ENCODE results near the gene MARK4. TPM values are rescaled to one million over a fixed set of nuclear protein-coding genes. Genes with fewer than 3 reads are reported as not detected.
"Not testable (repeated sequence)": the region's sequence is repeated elsewhere in the genome, so short reads cannot be mapped to it uniquely, and the experiment has no call there.

Gene MARK4
- polyA plus RNA-seq (ENCODE audit: insufficient read length in 3 of 3) = 10 to 100 TPM; 38.3 to 41.9 (median 39.6) TPM

DNA sequence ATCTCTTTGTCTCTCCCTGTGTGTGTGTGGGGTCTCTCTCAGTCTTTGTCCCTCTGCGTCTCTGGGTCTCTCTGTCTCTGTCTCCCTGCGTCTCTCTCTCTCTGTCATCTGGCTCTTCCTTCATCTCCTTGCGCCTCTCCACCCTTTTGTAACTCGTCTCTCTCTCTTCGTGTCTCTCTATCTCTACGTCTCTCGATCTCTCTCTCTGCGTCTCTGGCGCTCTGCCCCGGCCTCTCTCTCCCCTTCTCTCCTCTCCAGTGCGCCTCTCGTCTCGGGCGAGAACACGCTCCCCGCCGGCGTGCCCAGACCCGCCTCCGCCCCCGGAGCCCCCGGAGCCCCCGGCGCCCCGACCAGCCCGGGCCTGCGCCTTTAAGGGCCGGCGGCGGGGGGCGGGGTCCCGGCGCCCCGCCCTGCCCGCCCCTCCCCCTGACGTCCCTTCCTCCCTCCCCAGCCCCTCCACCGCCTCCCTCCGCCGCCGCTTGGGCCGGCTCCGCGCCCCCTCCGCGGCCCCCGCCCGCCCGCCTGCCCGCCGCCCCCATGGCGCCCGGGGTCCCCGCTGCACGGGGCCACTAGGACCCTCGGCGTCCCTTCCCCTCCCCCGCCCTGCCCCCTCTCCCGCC lies at the start of gene MARK4:
Gene MARK4 (plus strand): TSS at position 440 of the 620 bp plus-strand sequence. CDS start 318 bp downstream, outside the sequence.
- no peak for DNase-seq (ENCODE audit: low read depth in 3 of 3, low spot score in 2 of 3)

DNA sequence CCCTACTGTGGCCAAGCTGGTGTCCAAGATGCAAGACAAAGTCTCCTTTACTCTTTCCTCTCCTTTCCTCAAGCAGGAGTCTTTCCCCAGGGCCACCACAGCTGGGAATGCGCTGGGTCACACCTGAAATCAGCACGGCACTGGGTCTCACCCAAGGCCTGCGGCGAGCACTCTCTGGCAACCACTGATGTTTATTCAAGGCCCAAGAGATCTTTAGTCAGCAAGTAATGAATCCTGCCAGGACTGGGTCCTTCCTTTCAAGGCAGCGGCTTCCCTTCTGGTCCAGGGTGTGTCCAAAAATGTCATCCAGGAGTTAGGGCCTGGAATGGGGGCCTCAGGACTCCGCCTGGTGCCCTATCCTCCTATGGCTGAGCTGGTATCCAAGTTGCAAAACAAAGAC lies 48.4 kb upstream of the MARK4 start:
- DNase-seq (ENCODE audit: low read depth in 3 of 3, low spot score in 2 of 3) = no peak

DNA sequence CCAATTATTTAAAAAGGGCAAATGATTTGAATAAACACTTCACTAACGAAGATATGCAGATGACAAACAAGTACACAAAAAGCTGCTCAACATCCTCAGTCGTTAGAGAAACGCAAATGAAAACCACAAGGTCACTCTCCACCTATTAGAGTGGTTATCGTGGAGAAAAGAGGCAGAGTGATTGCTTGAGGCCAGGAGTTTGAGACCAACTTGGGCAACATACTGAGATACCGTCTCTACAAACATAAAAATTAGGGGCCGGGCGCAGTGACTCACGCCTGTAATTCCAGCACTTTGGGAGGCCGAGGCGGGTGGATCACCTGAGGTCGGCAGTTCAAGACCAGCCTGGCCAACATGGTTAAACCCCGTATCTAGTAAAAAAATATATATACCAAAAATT lies 45.3 kb upstream of the MARK4 start:
- no peak for DNase-seq (ENCODE audit: low read depth in 3 of 3, low spot score in 2 of 3)

DNA sequence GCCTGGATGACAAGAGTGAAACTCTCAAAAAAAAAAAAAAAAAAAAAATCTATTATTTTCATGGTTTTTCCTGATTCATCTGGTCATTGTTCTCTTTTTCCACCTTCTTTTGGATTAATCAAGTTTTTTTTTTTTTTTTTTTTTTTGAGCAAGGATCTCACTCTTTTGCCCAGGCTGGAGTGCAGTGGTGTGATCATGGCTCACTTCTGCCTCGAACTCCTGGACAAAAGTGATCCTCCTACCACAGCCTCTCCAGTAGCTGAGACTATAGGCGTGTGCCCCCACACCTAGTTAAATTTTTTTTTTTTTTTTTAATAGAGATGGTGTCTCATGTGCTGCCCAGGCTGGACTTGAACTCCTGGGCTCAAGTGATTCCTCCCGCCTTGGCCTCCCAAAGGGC lies 44.7 kb upstream of the MARK4 start:
- no peak for DNase-seq (ENCODE audit: low read depth in 3 of 3, low spot score in 2 of 3)

DNA sequence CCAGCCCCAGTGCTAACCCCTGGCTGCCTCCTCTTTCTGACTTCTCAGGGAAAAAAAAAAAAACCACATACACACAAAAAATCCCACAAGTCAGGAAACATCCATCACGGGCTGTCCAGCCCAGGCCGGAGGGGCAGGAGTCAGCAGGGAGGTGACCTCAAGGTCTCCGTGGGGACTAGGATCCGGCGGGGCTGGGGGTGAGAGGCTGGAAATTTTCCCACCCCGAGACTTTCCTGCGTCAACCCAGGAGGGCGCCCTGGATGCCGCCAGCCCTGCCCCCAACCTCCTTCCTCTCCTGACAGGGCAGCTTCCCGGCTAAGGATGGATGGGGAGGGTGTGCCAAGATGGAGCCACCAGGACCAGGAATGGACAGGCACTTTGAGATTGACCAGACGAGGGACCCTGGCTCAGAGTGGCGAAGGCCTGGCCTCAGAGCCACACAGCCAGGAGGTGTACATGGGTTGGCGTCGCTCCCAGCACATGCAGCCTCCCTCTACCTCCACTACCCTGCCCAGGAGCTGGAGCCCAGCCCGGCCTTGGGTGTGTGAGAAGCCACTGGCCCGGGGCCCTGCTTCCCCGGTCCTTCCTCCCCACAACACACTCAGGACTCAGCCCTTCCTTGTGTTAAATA lies 39.2 kb upstream of the MARK4 start:
- DNase-seq (ENCODE audit: low read depth in 3 of 3, low spot score in 2 of 3) = no peak

GRCh38 chr19:45213031-45213430 lies 38.0 kb upstream of the MARK4 start:
- DNase-seq (ENCODE audit: low read depth in 3 of 3, low spot score in 2 of 3) = no peak

GRCh38 chr19:45215391-45216191 lies 35.5 kb upstream of the MARK4 start:
- no peak for DNase-seq (ENCODE audit: low read depth in 3 of 3, low spot score in 2 of 3)

DNA sequence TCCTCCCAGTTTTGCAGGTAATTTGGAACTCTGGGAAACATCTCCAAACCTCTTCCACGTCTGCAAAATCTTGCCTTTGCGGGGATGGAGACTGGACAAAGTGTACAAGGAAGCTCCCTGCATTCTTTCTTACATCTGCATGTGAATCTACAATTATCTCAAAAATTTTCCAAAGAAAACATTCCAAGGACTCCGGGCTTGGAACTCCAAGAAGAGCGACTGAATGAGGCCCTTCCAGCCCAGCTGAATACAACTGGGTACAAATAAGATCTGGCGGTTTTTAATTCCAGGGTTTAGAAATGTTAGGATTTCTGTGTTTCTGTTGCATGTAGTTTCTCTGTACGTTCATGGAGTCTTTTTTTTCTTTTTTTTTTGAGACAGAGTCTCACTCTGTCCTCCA lies 34.4 kb upstream of the MARK4 start:
- no peak for DNase-seq (ENCODE audit: low read depth in 3 of 3, low spot score in 2 of 3)

DNA sequence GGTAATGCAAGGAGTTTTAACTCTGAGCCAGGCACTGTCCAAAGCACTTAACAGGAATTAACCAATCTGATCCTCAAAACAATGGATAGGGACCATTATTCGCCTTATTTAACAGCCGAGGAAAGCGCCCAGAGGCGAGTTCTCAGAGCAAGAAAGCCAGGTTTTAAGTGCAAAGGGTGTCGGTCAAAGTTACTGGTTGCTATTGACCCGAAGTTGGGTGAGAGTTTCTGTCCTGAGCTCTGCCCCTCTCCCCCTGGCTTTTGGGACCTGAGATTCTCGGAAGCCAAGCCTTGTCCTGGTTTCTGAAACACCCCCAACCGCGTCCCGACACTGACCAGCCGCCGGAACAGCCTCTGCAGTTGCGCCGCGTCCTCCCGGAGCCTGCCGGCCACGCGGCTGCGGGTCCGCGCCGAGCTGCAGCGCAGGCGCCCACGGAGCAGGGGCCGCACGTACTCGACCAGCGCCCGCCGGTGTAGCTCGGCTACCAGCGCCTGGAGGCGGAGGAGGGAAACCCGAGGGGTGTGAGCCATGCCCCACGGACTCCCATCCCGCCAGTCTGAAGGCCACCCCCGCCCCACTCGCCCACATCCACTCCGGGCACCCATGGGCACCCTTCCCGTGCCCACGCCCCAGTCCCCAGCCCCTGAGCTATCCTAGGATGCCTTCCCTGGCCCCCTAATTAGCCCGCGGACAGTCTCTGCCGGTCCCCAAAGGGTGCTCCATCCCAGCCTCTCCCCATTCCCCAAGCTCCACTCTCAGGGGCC lies 33.7 kb upstream of the MARK4 start:
- no peak for DNase-seq (ENCODE audit: low read depth in 3 of 3, low spot score in 2 of 3)

DNA sequence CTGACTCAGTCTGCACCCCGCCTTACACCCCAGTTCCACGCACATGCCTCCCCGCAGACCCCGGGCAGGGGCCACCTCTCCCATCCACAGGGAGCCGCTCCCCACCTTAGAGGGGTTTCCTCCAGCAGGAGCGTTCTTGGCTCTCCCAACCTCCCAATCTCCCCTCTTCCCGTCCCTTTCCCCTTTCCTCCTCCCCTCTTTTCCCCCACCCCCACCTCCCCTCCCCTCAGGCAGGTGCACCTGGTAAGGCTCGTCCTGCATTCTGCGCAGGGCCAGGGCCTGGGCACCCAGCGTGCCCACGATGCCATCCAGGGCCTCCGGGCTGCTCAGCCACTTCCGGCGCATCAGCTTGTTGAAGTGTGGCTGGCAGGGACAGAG lies 33.1 kb upstream of the MARK4 start:
- DNase-seq (ENCODE audit: low read depth in 3 of 3, low spot score in 2 of 3) = no peak

GRCh38 chr19:45218426-45218825 lies 32.6 kb upstream of the MARK4 start:
- no peak for DNase-seq (ENCODE audit: low read depth in 3 of 3, low spot score in 2 of 3)

- DNase-seq (ENCODE audit: low read depth in 3 of 3, low spot score in 2 of 3) = no peak
Observed at GRCh38 chr19:45218911-45219743, 31.9 kb upstream of the MARK4 start.

DNA sequence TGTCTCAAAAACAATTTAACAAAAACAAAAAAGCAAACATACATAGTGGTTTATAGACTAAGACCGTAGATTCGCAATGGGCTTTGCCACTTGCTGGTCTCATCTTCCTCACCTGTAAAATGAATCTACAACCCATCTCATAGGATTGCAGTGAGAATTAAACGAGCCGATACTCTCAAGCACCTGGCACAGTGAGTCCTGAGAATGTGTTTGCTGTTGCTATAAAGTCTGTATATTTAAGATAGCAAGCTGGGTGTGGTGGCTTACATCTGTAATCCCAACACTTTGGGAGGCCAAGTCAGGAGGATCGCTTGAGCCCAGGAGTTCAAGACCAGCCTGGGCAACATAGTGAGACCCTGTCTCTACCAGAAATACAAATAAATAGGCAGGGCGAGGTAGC lies 28.3 kb upstream of the MARK4 start:
- DNase-seq (ENCODE audit: low read depth in 3 of 3, low spot score in 2 of 3) = no peak

DNA sequence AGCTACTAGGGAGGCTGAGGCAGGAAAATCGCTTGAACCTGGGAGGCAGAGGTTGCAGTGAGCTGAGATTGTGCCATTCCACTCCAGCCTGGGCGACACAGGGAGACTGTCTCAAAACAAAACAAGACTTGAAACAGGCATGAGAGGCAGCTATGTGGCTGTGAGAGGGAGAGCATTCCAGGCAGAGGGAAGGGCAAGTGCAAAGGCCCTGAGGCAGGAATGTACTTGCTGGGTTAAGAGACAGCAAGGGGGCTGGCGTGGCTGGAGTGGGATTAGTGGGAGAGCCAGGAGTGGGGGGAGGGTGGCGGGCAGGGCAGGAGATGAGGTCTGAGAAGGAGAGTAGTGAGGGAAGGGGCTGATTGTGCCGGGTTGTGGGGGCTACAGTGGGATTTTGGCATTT lies 27.2 kb upstream of the MARK4 start:
- no peak for DNase-seq (ENCODE audit: low read depth in 3 of 3, low spot score in 2 of 3)

DNA sequence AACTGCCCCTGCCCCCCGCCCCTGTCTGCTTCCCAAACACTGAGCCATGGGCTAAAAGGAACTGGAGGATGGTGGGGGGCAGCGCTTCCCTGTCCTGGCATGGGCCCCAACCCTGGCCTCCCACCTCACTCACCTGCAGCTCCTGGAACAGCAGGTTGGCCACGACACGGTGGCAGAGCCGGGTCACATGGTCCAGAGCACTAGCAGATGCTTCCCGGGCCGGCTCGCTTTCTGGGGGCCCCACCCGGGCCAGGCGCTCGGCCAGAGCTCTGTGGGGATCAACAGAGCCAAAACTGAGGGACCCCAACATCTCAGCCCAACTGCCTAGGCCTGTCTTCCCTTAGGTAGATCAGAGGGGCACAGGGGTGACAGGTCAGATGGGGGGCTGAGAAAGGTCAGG lies 26.4 kb upstream of the MARK4 start:
- DNase-seq (ENCODE audit: low read depth in 3 of 3, low spot score in 2 of 3) = no peak

- not testable (repeated sequence) for DNase-seq (ENCODE audit: low read depth in 3 of 3, low spot score in 2 of 3)
Observed at GRCh38 chr19:45229056-45229455, 22.0 kb upstream of the MARK4 start.

DNA sequence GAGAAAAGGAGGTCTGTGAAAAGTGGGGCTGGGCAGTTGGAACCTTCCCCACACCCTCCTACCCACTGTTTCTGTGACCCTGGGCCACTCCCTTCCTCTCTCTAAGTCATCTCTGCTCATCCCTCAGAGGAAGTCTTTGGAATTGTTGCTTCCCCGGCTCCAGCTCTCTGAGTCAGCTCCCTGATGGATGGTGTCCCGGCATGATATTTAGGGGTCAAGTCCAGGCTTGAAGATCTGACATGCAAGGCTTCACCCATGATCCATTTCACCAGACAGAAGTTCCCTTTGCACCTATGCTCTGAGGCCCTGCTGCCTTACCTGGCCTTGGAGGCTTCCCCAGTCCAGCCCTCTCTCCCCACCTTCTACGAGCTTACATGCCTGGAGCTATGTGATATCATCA lies 19.2 kb upstream of the MARK4 start:
- DNase-seq (ENCODE audit: low read depth in 3 of 3, low spot score in 2 of 3) = no peak

DNA sequence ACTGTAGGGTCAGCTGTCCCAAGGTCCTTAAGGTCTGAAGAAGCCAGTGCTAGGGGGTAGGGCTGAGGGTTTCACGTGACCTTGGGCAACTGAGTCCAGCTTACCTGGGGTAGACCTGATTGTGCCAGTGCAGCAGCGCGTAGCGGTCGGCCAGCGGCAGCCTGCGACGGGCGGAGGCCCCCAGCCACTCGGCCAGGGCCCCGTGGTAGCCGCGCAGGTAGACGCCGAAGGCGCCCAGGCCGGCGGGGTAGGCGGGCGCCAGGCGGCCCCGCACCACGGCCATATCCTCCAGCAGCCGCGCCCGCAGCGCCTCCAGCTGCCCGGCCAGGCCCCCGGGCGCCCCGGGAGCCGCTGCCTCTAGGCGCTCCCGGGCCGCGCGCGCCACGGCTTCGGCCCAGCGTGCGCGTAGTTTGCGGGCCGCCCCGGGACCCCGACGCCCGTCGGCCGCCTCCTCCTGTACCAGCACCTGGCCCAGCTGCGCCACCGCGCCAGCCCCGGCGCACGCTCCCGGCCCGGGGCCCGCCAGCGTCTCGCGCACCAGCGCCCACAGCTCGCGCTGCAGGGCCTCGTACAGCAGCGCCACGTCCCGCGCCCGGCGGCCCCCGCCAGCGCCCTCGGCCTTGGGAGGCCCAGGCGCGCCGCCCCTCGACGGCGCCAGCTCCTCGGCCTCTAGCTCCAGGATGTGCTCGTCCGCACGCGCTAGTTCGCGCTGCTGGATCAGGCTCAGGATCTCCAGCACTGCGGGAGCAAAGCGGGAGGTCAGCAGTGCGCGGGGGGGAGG lies 16.8 kb upstream of the MARK4 start:
- no peak for DNase-seq (ENCODE audit: low read depth in 3 of 3, low spot score in 2 of 3)

GRCh38 chr19:45235485-45235884 lies 15.6 kb upstream of the MARK4 start:
- no peak for DNase-seq (ENCODE audit: low read depth in 3 of 3, low spot score in 2 of 3)

- no peak for DNase-seq (ENCODE audit: low read depth in 3 of 3, low spot score in 2 of 3)
Observed at GRCh38 chr19:45238556-45238955, 12.5 kb upstream of the MARK4 start.
